COLO668 (cell line): Measurements from ENCODE around the gene STARD3.

ENCODE experiments used
- DNase-seq: peaks from one replicate; lab custom pipeline; 2025; ENCODE audit not compliant: unreplicated experiment; lab: John Stamatoyannopoulos, UW

STARD3 gene

DNA sequence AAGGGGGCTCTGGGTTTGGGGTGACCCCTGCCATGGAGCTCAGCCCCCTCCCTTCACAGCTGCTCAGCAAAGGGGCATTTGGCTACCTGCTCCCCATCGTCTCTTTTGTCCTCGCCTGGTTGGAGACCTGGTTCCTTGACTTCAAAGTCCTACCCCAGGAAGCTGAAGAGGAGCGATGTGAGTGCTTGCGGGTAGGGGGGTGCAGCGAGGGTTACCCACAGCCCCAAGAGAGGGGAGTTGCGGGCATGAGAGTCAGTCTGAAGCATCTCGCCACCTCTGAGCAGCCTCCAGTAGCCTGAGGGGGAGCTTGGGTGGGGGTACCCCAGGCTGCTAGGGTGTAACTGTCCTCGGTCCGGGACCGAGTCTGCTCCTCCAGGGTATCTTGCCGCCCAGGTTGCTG, 21.4 kb downstream of the STARD3 start:
- DNase-seq: no peak

DNA sequence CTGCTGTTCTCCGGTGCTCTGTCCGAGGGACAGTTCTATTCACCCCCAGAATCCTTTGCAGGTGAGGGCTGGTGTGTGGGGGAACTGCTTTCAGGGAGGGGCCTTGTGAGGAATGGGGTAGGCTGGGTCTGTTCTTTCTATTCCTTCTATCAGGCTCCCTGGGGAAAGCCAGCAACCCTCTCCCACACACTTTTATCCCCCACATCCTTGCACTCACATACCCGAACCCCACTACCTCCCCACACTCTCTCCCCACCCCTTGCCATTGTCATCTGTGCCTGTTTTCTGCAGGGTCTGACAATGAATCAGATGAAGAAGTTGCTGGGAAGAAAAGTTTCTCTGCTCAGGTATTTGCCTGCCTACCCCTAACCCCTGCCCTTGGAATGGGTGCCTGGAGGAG, 21.8 kb downstream of the STARD3 start:
- no peak for DNase-seq

DNA sequence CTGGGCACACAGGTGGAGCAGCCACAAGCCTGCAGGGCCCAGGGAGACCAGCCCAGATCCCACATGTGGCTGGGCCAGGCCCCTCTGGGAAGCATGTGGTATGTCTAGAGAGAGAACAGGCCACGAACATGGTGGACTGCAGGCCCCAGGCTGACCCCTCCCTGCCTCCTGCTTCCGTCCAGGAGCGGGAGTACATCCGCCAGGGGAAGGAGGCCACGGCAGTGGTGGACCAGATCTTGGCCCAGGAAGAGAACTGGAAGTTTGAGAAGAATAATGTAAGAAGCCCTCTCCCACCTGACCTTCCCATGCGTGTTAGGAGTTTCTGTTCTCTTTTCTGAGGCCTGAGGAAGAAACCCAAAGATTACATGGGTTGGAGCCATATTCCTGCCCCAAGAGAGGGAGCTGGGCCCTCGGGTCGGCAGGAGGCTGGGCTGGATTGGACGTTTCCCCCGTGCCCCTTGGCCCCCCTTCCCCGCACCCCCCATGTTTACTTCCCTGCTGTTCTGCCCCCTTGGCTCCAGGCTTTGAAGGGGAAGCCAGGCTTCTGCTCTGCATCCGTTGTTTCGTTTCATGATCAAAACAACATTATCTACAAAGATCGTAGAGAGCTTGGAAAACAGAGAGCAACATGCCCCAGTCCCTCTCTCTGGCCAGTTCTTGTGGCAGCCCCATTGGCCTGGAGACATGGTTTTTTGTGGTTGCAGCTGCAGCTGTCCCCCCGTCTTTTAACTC, 22.5 kb downstream of the STARD3 start:
- no peak for DNase-seq

DNA sequence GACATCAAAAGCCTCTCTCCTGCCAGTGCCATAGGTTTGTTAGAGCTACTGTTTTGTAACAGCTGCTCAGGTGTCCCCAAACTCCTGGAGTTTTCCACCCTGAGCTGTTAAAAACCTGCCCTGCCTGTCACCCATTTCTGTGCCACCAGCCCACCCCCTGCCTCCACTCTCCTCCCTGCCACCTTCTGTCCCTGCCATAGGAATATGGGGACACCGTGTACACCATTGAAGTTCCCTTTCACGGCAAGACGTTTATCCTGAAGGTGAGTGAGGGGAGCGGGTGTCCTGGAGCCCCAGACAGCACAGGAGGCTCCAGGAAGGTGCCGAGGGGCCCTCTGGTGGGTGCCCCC, 23.0 kb downstream of the STARD3 start:
- no peak for DNase-seq

DNA sequence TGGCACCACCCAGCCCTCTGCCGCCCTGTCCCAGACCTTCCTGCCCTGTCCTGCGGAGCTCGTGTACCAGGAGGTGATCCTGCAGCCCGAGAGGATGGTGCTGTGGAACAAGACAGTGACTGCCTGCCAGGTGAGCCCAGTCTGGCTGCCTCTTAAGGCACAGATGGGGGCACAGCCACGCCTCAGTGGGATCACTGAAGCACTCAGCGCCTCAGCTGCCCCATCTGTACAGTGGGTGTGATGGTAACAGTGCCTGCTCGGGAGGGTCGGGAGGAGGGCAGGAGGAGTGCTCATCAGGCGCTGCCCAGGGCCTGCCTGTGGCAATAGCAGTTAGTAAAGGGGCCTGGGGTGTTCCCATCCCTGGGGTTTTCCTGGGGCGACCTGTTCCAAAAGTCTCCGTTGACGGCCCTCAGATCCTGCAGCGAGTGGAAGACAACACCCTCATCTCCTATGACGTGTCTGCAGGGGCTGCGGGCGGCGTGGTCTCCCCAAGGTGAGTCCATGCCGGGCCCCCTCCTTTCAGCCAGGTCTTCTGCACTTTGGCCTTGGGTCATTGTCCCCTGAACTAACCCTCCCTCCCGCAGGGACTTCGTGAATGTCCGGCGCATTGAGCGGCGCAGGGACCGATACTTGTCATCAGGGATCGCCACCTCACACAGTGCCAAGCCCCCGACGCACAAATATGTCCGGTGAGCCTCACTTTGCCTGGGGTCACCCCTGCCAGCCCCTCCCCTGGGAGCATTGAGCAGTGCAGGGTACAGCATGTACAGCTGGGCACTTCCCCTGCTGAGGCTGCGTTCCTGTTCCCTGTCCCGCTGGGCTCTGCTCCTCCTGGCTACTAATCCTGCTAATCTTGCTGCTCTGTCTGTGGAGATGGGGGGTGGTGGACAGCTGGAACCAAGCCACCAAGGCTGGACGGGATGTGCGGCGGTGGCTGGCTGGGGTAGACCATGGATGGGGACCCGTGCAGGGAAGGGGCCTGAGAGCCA, 23.7 kb downstream of the STARD3 start:
- no peak for DNase-seq

DNA sequence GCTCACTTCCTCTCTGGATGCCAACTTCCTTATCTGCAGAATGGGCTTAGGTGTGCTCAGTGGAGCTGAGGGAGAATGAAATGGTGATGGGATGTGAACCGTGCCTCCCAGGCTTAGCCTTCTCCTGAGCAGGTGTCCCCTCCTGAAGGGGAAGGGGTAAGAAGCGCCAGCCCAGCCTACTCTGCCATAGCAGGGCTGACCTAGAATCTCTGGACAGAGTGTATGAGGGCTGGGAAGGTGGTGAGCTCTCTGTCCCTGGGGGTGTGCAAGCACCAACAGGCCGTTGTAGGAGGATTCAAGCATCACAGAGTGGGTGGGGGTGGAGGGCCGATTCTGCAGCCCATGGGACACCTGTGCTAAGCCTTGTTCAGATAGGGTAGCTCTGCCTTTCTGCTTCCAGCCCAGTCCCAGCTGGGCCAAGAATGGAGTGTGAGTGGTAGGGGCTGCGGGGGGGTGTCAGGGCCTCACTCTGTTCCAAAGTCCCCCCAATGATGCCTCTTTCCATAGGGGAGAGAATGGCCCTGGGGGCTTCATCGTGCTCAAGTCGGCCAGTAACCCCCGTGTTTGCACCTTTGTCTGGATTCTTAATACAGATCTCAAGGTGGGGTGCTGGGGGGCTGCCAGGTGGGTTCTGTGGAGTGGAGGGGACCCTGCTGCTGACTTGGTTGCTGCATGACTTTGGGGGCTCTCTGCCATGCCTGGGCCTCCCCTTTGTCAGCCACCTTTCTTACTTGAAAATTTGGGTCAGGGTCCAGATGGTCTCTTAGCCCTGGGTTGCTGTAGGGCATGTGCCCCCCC, 25.0 kb downstream of the STARD3 start:
- DNase-seq: no peak

DNA sequence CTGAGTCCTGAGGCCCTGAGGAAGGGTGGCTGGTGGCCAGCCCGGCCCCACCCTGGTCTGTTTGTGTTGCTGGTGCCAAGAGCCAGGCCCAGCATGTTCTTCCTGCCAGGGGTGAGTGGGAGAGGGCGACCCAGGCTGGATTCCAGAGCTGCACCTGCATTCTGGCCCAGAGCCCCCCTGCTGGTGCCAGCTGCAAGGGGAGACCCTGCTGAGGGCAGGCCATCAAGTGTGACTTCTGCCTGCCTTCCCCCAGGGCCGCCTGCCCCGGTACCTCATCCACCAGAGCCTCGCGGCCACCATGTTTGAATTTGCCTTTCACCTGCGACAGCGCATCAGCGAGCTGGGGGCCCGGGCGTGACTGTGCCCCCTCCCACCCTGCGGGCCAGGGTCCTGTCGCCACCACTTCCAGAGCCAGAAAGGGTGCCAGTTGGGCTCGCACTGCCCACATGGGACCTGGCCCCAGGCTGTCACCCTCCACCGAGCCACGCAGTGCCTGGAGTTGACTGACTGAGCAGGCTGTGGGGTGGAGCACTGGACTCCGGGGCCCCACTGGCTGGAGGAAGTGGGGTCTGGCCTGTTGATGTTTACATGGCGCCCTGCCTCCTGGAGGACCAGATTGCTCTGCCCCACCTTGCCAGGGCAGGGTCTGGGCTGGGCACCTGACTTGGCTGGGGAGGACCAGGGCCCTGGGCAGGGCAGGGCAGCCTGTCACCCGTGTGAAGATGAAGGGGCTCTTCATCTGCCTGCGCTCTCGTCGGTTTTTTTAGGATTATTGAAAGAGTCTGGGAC, 25.8 kb downstream of the STARD3 start:
- no peak for DNase-seq

DNA sequence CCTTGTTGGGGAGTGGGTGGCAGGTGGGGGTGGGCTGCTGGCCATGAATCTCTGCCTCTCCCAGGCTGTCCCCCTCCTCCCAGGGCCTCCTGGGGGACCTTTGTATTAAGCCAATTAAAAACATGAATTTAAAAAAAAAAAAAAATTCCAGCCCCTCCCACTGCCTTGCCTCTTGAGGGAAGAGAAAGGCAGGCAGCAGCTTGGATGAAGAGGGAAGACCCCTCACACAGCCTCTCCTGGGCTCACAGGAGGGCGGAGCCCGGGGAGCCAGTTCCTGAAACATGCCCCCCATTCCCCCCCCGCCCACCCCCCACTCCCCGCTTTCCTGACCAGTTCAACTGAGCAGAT, 26.4 kb downstream of the STARD3 start:
- no peak for DNase-seq

DNA sequence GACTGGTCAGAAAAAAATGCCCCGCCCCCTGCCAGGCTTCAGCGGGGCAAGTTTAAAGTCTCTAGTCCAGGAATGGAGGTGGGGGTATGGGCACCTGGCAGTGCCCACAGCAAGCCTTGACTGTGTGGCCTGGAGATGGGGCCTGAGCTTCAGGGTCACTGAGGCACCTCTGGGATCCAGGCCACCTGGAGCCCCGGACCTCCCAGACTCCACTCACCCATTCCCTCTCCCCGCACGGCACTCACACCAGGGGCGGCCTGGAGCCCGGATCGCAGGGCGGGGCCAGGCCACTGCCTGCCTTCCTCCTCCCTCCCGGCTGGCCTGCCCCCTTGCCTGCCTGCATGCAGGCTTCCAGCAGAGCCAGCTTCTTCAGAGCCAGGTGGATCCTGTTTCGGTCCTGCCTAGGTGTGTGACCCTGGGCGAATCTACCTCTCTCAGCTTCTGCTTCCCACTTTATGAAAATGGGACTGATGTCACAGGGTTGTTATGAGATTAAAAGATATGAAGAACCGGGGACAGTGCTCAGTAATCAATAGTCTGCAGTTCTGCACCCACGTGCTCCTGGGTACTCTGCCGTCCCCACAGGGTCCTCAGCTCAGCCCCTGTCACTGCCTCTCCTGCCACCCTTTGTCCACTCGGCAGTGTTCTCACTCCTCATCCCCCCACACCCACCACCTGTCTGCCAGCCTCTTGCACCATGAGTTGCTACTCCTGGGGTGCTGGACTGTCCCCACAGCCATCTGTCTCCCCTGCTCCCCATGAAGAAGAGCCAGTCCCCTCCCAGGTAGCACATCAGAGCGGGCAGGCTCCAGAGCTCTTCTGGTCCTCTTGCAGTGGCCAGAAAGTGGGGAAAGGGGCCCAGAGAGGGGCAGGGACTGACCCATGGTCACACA, 27.0 kb downstream of the STARD3 start:
- no peak for DNase-seq

DNA sequence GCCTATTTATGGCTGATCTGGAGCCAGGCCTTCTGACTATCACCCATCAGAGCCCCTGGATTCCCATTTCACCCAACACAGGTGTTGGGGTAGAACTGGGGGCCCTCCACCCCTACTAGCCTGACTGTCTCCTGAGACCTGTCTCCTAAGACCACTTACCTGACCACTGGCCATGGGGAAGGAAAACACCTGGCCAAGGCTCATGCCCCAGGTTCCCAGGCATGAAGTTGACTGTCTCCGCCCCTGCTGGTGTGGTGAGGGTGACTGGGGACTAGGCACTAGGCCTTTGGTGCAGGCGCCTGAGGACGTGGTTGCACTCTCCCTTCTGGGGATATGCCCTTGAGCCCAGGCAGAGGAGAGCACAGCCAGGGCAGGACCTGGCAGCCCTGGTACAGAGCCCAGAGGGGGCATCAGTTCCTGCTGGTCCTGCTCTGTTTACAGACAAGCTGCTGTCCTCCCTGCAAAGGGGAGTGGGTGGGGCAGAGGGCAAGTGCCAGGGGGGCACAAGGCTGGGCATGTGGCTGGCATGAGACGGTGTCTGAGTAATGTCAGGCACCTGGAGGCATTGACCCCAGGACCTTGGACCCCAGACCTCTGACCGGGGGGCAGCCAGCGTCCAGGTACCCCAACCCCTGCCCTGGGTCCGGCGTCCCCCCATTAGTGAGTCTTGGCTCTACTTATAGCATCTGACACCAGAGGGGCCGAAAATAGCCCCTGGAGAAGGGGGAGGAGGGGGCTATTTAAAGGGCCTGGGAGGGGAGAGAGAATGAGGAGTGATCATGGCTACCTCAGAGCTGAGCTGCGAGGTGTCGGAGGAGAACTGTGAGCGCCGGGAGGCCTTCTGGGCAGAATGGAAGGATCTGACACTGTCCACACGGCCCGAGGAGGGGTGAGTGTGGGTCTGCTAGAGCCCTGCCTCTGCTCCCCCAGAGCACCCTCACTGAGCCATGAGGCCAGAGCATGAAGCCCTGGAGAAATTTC, 27.9 kb downstream of the STARD3 start, which contains the start of gene TCAP:
Gene TCAP, plus strand, starts transcription at position 769 of the 981 bp plus-strand sequence. Its CDS starts 11 bp downstream, at position 780.
- no peak for DNase-seq

DNA sequence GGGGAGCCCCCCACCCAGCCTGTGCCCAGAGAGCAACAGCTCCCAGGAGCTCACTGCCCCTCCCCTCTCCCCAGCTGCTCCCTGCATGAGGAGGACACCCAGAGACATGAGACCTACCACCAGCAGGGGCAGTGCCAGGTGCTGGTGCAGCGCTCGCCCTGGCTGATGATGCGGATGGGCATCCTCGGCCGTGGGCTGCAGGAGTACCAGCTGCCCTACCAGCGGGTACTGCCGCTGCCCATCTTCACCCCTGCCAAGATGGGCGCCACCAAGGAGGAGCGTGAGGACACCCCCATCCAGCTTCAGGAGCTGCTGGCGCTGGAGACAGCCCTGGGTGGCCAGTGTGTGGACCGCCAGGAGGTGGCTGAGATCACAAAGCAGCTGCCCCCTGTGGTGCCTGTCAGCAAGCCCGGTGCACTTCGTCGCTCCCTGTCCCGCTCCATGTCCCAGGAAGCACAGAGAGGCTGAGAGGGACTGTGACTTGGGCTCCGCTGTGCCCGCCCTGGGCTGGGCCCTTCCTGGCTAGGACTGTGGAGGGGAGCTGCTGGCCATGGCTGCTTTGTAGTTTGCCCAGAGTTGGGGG, 28.8 kb downstream of the STARD3 start:
- peak; percentile 47 for DNase-seq

DNA sequence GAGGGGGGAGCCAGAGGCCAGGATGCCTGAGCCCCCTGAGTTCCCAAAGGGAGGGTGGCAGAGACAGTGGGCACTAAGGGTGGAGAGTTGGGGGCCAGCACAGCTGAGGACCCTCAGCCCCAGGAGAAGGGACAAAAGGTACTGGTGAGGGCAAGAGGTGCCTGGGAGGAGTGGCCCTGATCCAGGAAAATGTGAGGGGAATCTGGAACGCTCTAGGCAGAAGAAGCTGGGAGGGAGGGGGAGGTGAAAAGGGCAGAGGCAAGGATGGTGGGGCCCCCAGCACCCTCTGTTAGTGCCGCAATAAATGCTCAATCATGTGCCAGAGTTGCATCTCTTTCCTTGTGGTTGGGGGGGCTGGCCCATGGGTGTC, 29.3 kb downstream of the STARD3 start:
- DNase-seq: no peak

DNA sequence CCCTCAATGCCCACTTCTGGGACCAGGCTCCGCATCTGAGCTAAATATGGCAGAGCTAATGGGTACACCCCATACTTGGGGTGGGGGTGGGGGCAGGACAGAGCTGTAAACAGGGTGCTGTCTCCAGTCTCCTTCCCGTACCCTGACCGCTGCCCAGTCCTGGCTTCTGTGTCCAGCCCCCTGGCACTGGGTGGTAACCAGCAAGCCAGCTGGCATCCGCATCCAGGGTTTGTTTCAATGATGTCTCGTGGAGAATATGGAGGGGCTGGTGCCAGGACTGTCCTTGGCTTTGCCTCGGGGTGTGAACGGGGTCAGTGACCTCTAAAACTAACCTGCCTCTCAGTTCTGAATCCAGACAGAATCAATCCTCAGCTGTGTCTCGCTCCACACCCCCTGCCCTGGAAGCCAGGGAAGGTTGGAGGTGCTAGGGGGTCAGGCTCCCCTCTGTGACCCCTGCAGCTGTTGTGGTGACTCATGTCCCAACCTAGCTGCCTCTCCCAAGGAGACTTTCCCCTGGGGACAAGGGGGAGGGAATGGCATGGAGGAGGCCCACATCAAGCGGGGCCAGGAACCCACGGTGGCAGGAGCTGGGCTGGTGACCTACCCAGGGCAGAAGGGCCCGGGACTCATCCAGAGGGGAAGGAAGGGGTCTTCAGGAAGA, 29.8 kb downstream of the STARD3 start:
- DNase-seq: no peak

DNA sequence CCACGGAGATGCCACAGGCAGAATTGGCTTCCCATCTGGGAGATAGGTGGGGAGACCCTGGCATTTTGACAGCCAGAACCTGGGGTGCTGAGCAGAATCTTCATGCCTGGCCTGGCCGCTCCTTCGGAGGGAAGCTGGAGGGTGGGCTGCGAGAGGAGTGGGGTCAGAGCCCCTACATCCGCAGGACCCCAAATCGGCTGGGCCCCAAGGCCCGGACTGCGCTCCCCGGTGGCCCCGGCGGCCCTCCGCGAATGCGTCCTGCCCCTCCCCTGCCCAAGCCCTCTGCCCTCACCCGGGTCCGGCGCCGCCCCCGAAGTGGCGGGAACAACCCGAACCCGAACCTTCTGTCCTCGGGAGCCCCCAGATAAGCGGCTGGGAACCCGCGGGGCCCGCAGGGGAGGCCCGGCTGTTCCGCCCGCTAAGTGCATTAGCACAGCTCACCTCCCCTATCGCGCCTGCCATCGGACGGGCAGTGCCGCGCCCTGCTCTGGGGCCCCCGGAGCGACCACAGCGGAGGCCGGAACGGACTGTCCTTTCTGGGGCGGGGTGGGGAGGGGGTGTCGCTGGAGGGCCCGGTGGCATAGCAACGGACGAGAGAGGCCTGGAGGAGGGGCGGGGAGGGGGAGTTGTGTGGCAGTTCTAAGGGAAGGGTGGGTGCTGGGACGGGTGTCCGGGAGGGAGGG, 30.5 kb downstream of the STARD3 start:
- DNase-seq: no peak

DNA sequence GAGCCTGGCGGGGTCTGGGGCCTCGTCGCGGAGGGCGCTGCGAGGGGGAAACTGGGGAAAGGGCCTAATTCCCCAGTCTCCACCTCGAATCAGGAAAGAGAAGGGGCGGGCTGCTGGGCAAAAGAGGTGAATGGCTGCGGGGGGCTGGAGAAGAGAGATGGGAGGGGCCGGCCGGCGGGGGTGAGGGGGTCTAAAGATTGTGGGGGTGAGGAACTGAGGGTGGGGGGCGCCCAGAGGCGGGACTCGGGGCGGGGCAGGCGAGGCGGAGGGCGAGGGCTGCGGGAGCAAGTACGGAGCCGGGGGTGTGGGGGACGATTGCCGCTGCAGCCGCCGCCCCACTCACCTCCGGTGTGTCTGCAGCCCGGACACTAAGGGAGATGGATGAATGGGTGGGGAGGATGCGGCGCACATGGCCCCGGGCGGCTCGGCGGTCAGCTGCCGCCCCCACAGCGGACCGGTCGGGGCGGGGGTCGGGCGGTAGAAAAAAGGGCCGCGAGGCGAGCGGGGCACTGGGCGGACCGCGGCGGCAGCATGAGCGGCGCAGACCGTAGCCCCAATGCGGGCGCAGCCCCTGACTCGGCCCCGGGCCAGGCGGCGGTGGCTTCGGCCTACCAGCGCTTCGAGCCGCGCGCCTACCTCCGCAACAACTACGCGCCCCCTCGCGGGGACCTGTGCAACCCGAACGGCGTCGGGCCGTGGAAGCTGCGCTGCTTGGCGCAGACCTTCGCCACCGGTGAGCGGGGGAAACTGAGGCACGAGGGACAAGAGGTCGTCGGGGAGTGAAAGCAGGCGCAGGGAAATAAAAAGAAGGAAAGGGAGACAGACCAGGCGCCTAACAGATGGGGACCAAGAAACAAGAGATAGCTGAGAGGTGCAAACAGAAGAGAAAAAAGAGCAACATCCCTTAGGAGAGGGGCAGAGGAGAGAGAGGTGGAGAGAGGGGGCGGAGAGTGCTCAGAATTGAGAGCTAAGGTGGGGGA, 31.3 kb downstream of the STARD3 start, which contains the start of gene PNMT:
Gene PNMT, plus strand, starts transcription at position 509 of the 980 bp plus-strand sequence. Its CDS starts 23 bp downstream, at position 532.
- peak; percentile 77 for DNase-seq
